A549 treated with AZD2906 at 1 μM for 4 hours (cell line): ENCODE results near the gene SLC22A4. TPM values are rescaled to one million over a fixed set of nuclear protein-coding genes. Genes with fewer than 3 reads are reported as not detected.

Source experiments
- total RNA-seq: library from RNA; stranded (reverse); fragments of 200-300 nt; extraction: Qiagen RNA extraction; gene quantifications from 5 replicates; pipeline ENCODE4 v1.2.3, GENCODE V29; 2022

Gene SLC22A4
- 4.8 to 6.3 TPM (median 5.5 TPM) in 5 replicates for total RNA-seq

DNA sequence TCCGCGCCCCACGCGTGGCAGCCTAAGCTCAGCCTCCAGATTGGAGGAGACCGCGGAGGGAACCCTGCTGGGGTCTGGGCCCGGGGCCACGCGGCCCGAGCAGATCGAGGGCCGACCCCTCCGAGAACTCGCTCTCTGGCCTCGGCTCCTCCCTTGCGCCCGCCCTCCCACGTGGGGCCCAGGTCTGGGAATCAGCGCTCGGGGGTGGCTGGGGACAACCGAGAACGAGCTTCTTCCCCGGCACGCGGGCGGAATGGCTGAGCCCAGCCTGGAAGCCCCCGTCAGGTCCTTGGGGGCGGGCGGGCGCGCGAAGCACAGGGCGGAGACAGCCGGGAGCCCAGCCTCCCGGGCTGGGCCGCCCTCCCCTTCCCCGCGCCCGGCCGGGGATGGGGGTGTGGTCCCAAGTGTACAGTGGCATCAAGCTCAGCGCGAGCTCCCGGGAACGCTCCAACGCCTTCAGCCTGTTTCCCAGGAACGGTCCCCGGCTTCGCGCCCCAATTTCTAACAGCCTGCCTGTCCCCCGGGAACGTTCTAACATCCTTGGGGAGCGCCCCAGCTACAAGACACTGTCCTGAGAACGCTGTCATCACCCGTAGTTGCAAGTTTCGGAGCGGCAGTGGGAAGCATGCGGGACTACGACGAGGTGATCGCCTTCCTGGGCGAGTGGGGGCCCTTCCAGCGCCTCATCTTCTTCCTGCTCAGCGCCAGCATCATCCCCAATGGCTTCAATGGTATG is at the start of gene SLC22A4:
TSS of gene SLC22A4 (plus strand) at position 403 of the 736 bp plus-strand sequence. CDS start at position 626, 223 bp downstream.

DNA sequence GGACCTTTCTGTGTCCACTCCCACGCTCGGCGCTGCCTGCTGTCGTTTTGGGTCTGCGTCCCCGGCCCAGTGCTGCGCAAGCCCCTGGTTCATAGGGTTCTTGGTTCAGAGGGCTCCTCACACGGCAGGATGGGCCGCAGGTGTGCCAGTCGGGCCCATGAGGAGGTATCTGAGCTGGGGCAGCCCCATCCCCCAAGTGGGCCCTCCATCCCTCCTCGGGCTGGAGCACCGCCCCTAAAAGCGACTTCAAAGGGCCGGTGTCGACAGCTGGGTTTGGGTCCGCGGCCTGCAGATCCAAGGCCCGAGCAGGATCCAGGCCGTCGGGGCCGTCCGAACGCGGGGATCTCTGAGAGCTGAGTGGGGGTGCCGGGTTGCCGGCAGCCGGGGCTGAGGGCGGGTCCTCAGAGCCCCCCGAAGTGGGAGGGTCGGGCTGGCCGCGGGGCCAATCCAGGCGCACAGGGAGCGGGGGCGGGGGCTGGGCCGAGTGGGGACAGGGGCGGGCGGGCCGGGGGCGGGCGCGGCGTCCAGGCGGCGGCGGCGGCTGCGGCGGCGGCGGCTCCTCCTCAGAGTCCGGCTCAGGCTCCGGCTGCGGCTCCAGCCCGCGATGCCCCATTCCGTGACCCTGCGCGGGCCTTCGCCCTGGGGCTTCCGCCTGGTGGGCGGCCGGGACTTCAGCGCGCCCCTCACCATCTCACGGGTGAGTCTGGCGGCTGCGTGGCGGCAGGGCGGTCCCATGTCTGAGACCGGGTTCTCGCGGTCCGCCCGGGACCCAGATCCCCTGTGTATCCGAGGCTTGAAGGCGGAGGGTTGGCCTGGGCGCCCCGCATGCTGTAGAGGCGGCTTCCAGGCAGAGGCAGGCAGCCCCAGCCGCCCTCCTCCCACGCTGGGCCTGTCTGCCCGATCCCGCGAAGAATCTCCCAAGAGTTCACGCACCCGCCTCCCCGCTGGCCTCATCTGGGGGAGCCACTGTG is 36.8 kb upstream of the SLC22A4 start, which contains the start of gene PDLIM4:
TSS of gene PDLIM4 (plus strand) at position 566 of the 971 bp plus-strand sequence. CDS start at position 605, 39 bp downstream.

DNA sequence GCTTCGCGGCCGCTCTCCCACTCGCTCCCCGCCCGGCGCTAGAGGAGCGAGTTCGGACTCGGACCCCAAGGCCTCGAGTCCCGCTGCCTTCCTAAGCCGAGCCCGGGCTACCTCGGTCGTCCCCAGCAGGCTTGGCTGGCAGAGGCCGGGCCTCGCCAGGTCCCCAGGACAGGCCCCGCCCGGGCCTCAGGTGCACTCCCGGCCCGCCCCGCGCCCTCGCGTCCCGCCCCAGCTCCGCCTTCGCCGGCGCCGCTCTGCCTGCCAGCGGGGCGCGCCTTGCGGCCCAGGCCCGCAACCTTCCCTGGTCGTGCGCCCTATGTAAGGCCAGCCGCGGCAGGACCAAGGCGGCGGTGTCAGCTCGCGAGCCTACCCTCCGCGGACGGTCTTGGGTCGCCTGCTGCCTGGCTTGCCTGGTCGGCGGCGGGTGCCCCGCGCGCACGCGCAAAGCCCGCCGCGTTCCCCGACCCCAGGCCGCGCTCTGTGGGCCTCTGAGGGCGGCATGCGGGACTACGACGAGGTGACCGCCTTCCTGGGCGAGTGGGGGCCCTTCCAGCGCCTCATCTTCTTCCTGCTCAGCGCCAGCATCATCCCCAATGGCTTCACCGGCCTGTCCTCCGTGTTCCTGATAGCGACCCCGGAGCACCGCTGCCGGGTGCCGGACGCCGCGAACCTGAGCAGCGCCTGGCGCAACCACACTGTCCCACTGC is 75.4 kb downstream of the SLC22A4 start, which contains the start of gene SLC22A5:
TSS of gene SLC22A5 (plus strand) at position 237 of the 707 bp plus-strand sequence. CDS start at position 500, 263 bp downstream.

Other genes with a start within 250 kb of the SLC22A4 start
- gene IL3, start 233.7 kb upstream of the SLC22A4 start, total RNA-seq, result not detected in 5 replicates
- gene CSF2, start 220.6 kb upstream of the SLC22A4 start, total RNA-seq, result 0.16 to 0.30 TPM (median 0.23 TPM) in 3 of 5 replicates, not detected in the others
- gene P4HA2, start 66.5 kb upstream of the SLC22A4 start, total RNA-seq, result 43.1 to 54.0 TPM (median 51.7 TPM) in 5 replicates
- gene PDLIM4, start 36.7 kb upstream of the SLC22A4 start, total RNA-seq, result 0.51 to 1.0 TPM (median 0.78 TPM) in 5 replicates
- 56.2 to 59.5 TPM (median 59.0 TPM) in 5 replicates for gene SLC22A5, start 75.3 kb downstream of the SLC22A4 start, total RNA-seq
- gene IRF1, start 196.4 kb downstream of the SLC22A4 start, total RNA-seq, result 28.0 to 34.3 TPM (median 31.2 TPM) in 5 replicates
- gene IL5, start 249.1 kb downstream of the SLC22A4 start, total RNA-seq, result not detected in 5 replicates